MM.1S (cell line): Measurements from ENCODE around the gene MUCL3.

Experiments used
- CTCF ChIP-seq: fragments of 300-600 bp; sonication (generic); IDR thresholded peaks from 2 replicates; pipeline ENCODE4 v1.5.1; 2016; ENCODE audit warnings: antibody characterized with exemption, low read length, mixed read lengths
- EZH2 ChIP-seq: fragments of 300-600 bp; sonication (generic); optimal IDR thresholded peaks from 2 replicates; pipeline ENCODE3; 2017; ENCODE audit warnings: low read depth, mild to moderate bottlenecking, antibody characterized with exemption, low read length, mixed read lengths

GRCh38 chr6:30990422-30991086 is 49.8 kb downstream of the MUCL3 start:
- no peak for TF ChIP-seq CTCF
- no peak for TF ChIP-seq EZH2
